COLO668 (cell line): ENCODE data around the gene N4BP2.

Experiments used
- DNase-seq: peaks from one replicate; lab custom pipeline; 2025; ENCODE audit not compliant: unreplicated experiment; lab: John Stamatoyannopoulos, UW

N4BP2 gene

GRCh38 chr4:40150932-40151331, 94.3 kb downstream of the N4BP2 start:
- DNase-seq, result no peak

GRCh38 chr4:40152637-40153036, 96.0 kb downstream of the N4BP2 start:
- DNase-seq, result no peak

- no peak for DNase-seq
These were observed 100.8 kb downstream of the N4BP2 start for GRCh38 chr4:40157436-40157835.

- DNase-seq, result no peak
These were observed 103.6 kb downstream of the N4BP2 start for GRCh38 chr4:40160258-40160657.

- DNase-seq, result no peak
These were observed 107.8 kb downstream of the N4BP2 start for GRCh38 chr4:40164459-40164858.

GRCh38 chr4:40165916-40166315, 109.3 kb downstream of the N4BP2 start:
- no peak for DNase-seq

- DNase-seq, result no peak
These were observed 111.4 kb downstream of the N4BP2 start for GRCh38 chr4:40168070-40168469.

- no peak for DNase-seq
These were observed 113.9 kb downstream of the N4BP2 start for GRCh38 chr4:40170588-40170987.

GRCh38 chr4:40173470-40173875, 116.8 kb downstream of the N4BP2 start:
- DNase-seq, result no peak

- no peak for DNase-seq
These were observed 120.0 kb downstream of the N4BP2 start for GRCh38 chr4:40176602-40177001.

GRCh38 chr4:40177591-40177990, 120.9 kb downstream of the N4BP2 start:
- no peak for DNase-seq

GRCh38 chr4:40178672-40179071, 122.0 kb downstream of the N4BP2 start:
- no peak for DNase-seq

GRCh38 chr4:40179360-40179759, 122.7 kb downstream of the N4BP2 start:
- DNase-seq, result no peak

GRCh38 chr4:40180356-40180755, 123.7 kb downstream of the N4BP2 start:
- no peak for DNase-seq

GRCh38 chr4:40182001-40182400, 125.4 kb downstream of the N4BP2 start:
- DNase-seq, result no peak

- DNase-seq, result no peak
These were observed 126.3 kb downstream of the N4BP2 start for GRCh38 chr4:40182954-40183353.

GRCh38 chr4:40183615-40184411, 127.2 kb downstream of the N4BP2 start:
- DNase-seq, result no peak

GRCh38 chr4:40185830-40186664, 129.4 kb downstream of the N4BP2 start:
- DNase-seq, result no peak

GRCh38 chr4:40186665-40187014, 130.0 kb downstream of the N4BP2 start:
- no peak for DNase-seq

GRCh38 chr4:40187386-40187906, 130.8 kb downstream of the N4BP2 start:
- DNase-seq, result no peak

- peak; percentile 70 for DNase-seq
These were observed 133.4 kb downstream of the N4BP2 start for GRCh38 chr4:40190019-40190418.

- DNase-seq, result no peak
These were observed 133.8 kb downstream of the N4BP2 start for GRCh38 chr4:40190465-40190864.
